A549 (cell line): ENCODE data around the gene MAVS. TPM values are rescaled to one million over a fixed set of nuclear protein-coding genes. Genes with fewer than 3 reads are reported as not detected.

Experiments
- ATAC-seq, 2 experiments: fragments of 200-7000 bp in 1 of 2; fragments of >200 bp in 1 of 2; cut with Nextera tagmentation in 1 of 2; cut with Tn5 transposase in 1 of 2; 3 replicates each; pipeline versions ENCODE4 v1.8.0 to v1.9.1; 2018 to 2020; ENCODE audit warnings: mild to moderate bottlenecking in 1 of 2, moderate library complexity in 1 of 2
- CTCF ChIA-PET: fragments of 300-600 bp; sonication (Branson Sonifier 250); formaldehyde crosslinking; extraction: SDS; loops from one replicate; lab custom pipeline; 2021; ENCODE audit warnings: antibody characterized with exemption, inconsistent platforms; lab: Yijun Ruan, JAX
- POLR2A ChIA-PET: fragments of 350-600 bp; formaldehyde crosslinking; extraction: SDS; loops from one replicate; lab custom pipeline; 2021; ENCODE audit warnings: antibody characterized with exemption, inconsistent platforms; lab: Yijun Ruan, JAX
- DNase-seq, 2 experiments: peaks; one replicate each; pipeline versions ENCODE4 v3.0.0 to v3.0.0-alpha.2; 2011 to 2016; ENCODE audit warnings: low read depth in 1 of 2, low spot score in 1 of 2
- FAIRE-seq: peaks from 2 replicates; lab custom pipeline; 2011; peaks lifted over from hg19 to GRCh38; lab: Jason Lieb, UNC
- H3K27ac ChIP-seq, 2 experiments: fragments of >200 bp; sonication (Bioruptor Twin); formaldehyde crosslinking; 3 replicates each; pipeline ENCODE4 v1.5.1; 2016 to 2017
- H3K4me1 ChIP-seq: fragments of >200 bp; sonication (Bioruptor Twin); formaldehyde crosslinking; 3 replicates; pipeline ENCODE4 v1.6.1; 2016
- H3K4me2 ChIP-seq: fragments of >200 bp; sonication (Bioruptor Twin); formaldehyde crosslinking; 3 replicates; pipeline ENCODE4 v1.6.1; 2016
- H3K4me3 ChIP-seq: fragments of >200 bp; sonication (Bioruptor Twin); formaldehyde crosslinking; 3 replicates; pipeline ENCODE4 v1.5.1; 2016
- H3K9me3 ChIP-seq: fragments of >200 bp; sonication (Bioruptor Twin); formaldehyde crosslinking; 3 replicates; pipeline ENCODE4 v1.6.1; 2016
- HOXB5 ChIP-seq: fragments of 250-450 bp; sonication (Bioruptor Pico); IDR thresholded peaks from 2 replicates; pipeline ENCODE4 v1.5.0; 2020; ENCODE audit warnings: mild to moderate bottlenecking, moderate library complexity
- KDM5A ChIP-seq: fragments of 200-600 bp; sonication (generic); IDR thresholded peaks from 2 replicates; pipeline ENCODE4 v1.6.1; 2016; ENCODE audit warnings: antibody characterized with exemption, mild to moderate bottlenecking
- MYC ChIP-seq: IDR thresholded peaks from 2 replicates; pipeline ENCODE4 v1.6.1; 2012; ENCODE audit warnings: mild to moderate bottlenecking, inconsistent platforms, low read length, improper control_type of control experiment, borderline replicate concordance
- NFE2L2 ChIP-seq: fragments of 150-350 bp; conservative IDR thresholded peaks from 2 replicates; pipeline ENCODE4 v1.6.1; 2014; ENCODE audit warnings: low read length
- NR3C1 ChIP-seq: fragments of >200 bp; sonication (Bioruptor Twin); formaldehyde crosslinking; IDR thresholded peaks from 3 replicates; pipeline ENCODE4 v1.6.1; 2017
- POLR2A ChIP-seq: IDR thresholded peaks from 2 replicates; pipeline ENCODE4 v1.6.1; 2012; ENCODE audit warnings: mild to moderate bottlenecking, low read length
- POLR2AphosphoS2 ChIP-seq: conservative IDR thresholded peaks from 2 replicates; pipeline ENCODE4 v1.6.1; 2012; ENCODE audit warnings: low read length, improper control_type of control experiment, inconsistent platforms
- SMC3 ChIP-seq: fragments of >200 bp; sonication (Bioruptor Twin); formaldehyde crosslinking; IDR thresholded peaks from 3 replicates; pipeline ENCODE4 v1.6.1; 2018; ENCODE audit warnings: inconsistent platforms
- SREBF2 ChIP-seq: fragments of 450-650 bp; IDR thresholded peaks from 2 replicates; pipeline ENCODE4 v1.6.1; 2014; ENCODE audit warnings: mild to moderate bottlenecking, moderate library complexity
- ZC3H11A ChIP-seq: fragments of 450-650 bp; IDR thresholded peaks from 2 replicates; pipeline ENCODE4 v1.6.1; 2014; ENCODE audit warnings: antibody characterized with exemption, mild to moderate bottlenecking
- ZNF302 ChIP-seq: fragments of 250-450 bp; sonication (Bioruptor Pico); IDR thresholded peaks from 2 replicates; pipeline ENCODE4 v1.9.0; 2021; ENCODE audit warnings: inconsistent platforms, mild to moderate bottlenecking, moderate library complexity
- ZSCAN20 ChIP-seq: fragments of 250-450 bp; sonication (Bioruptor Pico); IDR thresholded peaks from 2 replicates; pipeline ENCODE4 v1.8.0; 2022; ENCODE audit warnings: mild to moderate bottlenecking, moderate library complexity
- WGBS: methylation state at CpG from one replicate; pipeline ENCODE4 v1.1.6; 2017; ENCODE audit errors: missing lambda C conversion rate; 5-methylcytosine and 5-hydroxymethylcytosine counted together
- polyA plus RNA-seq, 4 experiments: library from polyadenylated mRNA; depleted of rRNA in 3 of 4; stranded (reverse); fragments of >200 nt; fragmentation: RNase III in 1 of 4; extraction: RNeasy Plus Mini Kit Qiagen cat#74134 plus additional on column Dnase treatment in 1 of 4; gene quantifications; 2 replicates in 3 of 4; 3 replicates in 1 of 4; pipeline ENCODE4 v1.2.3, GENCODE V29; 2011 to 2017
- TF ChIP-seq, protein P1 (sequence below): IDR thresholded peaks from 2 replicates; pipeline ENCODE4 v1.6.1; 2012
- TF ChIP-seq, protein P2 (sequence below): IDR thresholded peaks from 2 replicates; pipeline ENCODE4 v1.6.1; 2012
- TF ChIP-seq, protein P3 (sequence below): fragments of 200-600 bp; sonication (generic); IDR thresholded peaks from 2 replicates; pipeline ENCODE4 v1.6.1; 2016; ENCODE audit warnings: antibody characterized with exemption, mild to moderate bottlenecking, moderate library complexity
- TF ChIP-seq, protein P4 (sequence below): fragments of >200 bp; sonication (Bioruptor Twin); formaldehyde crosslinking; IDR thresholded peaks from 3 replicates; pipeline ENCODE4 v1.6.1; 2016

Gene MAVS
- polyA plus RNA-seq, 2 of the 4 experiments (the other 2 are of a cell fraction): 18.9 to 31.0 TPM

DNA sequence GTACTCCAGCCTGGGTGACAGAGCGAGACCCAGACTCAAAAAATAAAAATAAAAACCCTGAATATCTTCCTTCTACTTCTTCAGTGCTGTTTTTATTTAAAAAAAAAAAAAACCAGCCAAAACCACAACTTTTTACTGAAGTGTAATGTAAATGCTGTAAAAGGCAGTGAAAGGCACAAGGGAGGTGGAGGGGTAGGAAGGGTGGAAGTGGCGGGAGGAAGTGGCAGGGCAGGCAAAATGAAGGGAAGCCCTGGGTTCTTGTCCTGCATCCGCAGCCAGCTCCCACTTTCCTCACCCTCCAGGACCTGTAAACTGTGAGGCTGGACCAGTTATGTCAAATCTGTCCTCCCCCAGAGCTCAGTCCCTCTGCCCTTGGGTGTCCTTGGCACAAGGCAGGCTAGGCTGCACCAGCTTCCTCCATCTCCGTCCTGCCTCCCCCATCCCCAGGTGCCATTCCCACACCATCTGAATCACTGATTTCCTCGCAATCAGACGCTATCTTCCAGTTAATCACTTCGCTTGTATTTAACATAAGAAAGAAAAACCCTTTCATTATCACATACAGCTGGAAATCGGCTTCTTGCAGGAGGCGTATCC, 28.8 kb downstream of the MAVS start:
- ATAC-seq: no peak
- ChIA-PET POLR2A (interaction anchor here (0.7 kb wide), 2 partner anchors 90 to 1398 kb away, joined by 6 to 11 read pairs; no protein-coding TSS in a partner anchor), CTCF (interaction anchor here (0.9 to 4.2 kb wide), 11 partner anchors 8 to 199 kb away, joined by 3 to 18 read pairs (median 4); partner anchors contain the start of genes AP5S1 and CENPB)

DNA sequence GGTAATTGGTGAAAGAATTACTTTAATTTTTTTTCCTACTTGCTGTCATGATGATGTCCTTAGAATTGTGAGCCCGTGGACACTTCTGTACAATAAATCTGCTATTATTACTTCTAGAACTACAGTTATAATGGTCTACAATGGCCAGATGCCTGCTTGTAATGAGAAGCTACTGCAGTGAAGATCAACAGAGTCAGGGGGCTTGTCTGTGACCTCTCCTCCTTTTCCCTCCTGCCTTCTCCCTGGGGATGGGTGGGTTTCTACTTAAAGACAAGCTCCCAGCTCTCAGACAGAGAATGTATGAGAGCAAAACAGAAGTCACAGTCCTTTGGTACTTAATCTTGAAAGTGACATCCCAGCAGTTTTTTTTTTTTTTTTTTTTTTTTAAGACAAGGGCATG, 29.4 kb downstream of the MAVS start:
- Histone ChIP-seq H3K4me1 (0 out of 3 replicates have a peak, but pooled peaks cover 3% of the 10 kb centered on the region), H3K4me3 (no peak overlapping the region), H3K9me3 (no peaks in the 10 kb centered on the region), H3K4me2 (no peak overlapping the region), H3K27ac (no peak overlapping the region)
- no peak for FAIRE-seq
- no peak for TF ChIP-seq ZSCAN20 (CRISPR knock-in tag)
- TF ChIP-seq NFE2L2: no peak
- no peak for TF ChIP-seq NR3C1
- no peak for TF ChIP-seq ZNF302
- no peak for TF ChIP-seq ZC3H11A
- TF ChIP-seq, protein P1, sequence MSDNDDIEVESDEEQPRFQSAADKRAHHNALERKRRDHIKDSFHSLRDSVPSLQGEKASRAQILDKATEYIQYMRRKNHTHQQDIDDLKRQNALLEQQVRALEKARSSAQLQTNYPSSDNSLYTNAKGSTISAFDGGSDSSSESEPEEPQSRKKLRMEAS: no peak
- TF ChIP-seq POLR2A: no peak
- TF ChIP-seq KDM5A: no peak
- TF ChIP-seq, protein P2, sequence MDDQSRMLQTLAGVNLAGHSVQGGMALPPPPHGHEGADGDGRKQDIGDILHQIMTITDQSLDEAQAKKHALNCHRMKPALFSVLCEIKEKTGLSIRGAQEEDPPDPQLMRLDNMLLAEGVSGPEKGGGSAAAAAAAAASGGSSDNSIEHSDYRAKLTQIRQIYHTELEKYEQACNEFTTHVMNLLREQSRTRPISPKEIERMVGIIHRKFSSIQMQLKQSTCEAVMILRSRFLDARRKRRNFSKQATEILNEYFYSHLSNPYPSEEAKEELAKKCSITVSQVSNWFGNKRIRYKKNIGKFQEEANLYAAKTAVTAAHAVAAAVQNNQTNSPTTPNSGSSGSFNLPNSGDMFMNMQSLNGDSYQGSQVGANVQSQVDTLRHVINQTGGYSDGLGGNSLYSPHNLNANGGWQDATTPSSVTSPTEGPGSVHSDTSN: no peak
- TF ChIP-seq MYC: no peak
- TF ChIP-seq, protein P3, sequence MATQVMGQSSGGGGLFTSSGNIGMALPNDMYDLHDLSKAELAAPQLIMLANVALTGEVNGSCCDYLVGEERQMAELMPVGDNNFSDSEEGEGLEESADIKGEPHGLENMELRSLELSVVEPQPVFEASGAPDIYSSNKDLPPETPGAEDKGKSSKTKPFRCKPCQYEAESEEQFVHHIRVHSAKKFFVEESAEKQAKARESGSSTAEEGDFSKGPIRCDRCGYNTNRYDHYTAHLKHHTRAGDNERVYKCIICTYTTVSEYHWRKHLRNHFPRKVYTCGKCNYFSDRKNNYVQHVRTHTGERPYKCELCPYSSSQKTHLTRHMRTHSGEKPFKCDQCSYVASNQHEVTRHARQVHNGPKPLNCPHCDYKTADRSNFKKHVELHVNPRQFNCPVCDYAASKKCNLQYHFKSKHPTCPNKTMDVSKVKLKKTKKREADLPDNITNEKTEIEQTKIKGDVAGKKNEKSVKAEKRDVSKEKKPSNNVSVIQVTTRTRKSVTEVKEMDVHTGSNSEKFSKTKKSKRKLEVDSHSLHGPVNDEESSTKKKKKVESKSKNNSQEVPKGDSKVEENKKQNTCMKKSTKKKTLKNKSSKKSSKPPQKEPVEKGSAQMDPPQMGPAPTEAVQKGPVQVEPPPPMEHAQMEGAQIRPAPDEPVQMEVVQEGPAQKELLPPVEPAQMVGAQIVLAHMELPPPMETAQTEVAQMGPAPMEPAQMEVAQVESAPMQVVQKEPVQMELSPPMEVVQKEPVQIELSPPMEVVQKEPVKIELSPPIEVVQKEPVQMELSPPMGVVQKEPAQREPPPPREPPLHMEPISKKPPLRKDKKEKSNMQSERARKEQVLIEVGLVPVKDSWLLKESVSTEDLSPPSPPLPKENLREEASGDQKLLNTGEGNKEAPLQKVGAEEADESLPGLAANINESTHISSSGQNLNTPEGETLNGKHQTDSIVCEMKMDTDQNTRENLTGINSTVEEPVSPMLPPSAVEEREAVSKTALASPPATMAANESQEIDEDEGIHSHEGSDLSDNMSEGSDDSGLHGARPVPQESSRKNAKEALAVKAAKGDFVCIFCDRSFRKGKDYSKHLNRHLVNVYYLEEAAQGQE: no peak
- no peak for TF ChIP-seq SREBF2
- CTCF ChIA-PET: interaction anchor here (0.9 to 4.2 kb wide), 6 partner anchors 9 to 90 kb away, joined by 3 to 18 read pairs (median 4); partner anchors contain the start of genes AP5S1 and CENPB
- POLR2A ChIA-PET: interaction anchor here (0.7 kb wide), 1 partner anchor 91 kb away, joined by 11 read pairs; no protein-coding TSS in a partner anchor
- 45% methylated on average over 1 of the region's 1 CpG for WGBS
- no peak for ATAC-seq
- no peak for DNase-seq

More for the DNA sequence above, 28.8 kb downstream of the MAVS start:
- FAIRE-seq (no peak), DNase-seq (no peak)
- Histone ChIP-seq H3K9me3 (no peaks in the 10 kb centered on the region), H3K4me1 (0 out of 3 replicates have a peak, but pooled peaks cover 3% of the 10 kb centered on the region), H3K4me3 (no peak overlapping the region), H3K4me2 (no peak overlapping the region), H3K27ac (no peak overlapping the region)
- WGBS: 92% methylated on average over 9 of the region's 9 CpGs
- TF ChIP-seq, protein P2: no peak
- no peak for TF ChIP-seq SMC3
- TF ChIP-seq HOXB5 (CRISPR knock-in tag): no peak
- no peak for TF ChIP-seq NFE2L2
- TF ChIP-seq, protein P4, sequence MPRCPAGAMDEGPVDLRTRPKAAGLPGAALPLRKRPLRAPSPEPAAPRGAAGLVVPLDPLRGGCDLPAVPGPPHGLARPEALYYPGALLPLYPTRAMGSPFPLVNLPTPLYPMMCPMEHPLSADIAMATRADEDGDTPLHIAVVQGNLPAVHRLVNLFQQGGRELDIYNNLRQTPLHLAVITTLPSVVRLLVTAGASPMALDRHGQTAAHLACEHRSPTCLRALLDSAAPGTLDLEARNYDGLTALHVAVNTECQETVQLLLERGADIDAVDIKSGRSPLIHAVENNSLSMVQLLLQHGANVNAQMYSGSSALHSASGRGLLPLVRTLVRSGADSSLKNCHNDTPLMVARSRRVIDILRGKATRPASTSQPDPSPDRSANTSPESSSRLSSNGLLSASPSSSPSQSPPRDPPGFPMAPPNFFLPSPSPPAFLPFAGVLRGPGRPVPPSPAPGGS: no peak
- TF ChIP-seq ZSCAN20 (CRISPR knock-in tag): no peak
- 0 out of 2 replicates have a peak, but pooled peaks have one; percentile 47 for TF ChIP-seq POLR2AphosphoS2
